Liver (tissue), 9 donors: ENCODE results near the gene KIF24. TPM values are rescaled to one million over a fixed set of nuclear protein-coding genes. Genes with fewer than 3 reads are reported as not detected.
"Not testable (repeated sequence)": the region's sequence is repeated elsewhere in the genome, so short reads cannot be mapped to it uniquely, and the experiment has no call there.

Source experiments
- DNase-seq: peaks from one replicate; pipeline ENCODE4 v3.0.0-alpha.2; 2017; ENCODE audit warnings: low spot score
- H3K27ac ChIP-seq, 2 donors: one replicate each; pipeline ENCODE4 v1.7.0; 2013; ENCODE audit warnings: inconsistent platforms in 2 of 2, low read length in 2 of 2, control low read depth in 1 of 2, low read depth in 1 of 2, mild to moderate bottlenecking in 1 of 2
- H3K27me3 ChIP-seq, 4 donors: one replicate each; pipeline versions ENCODE4 v1.6.1 to v1.7.0; 2013; ENCODE audit warnings: low read length in 3 of 4, inconsistent platforms in 1 of 4, mild to moderate bottlenecking in 1 of 4, moderate library complexity in 1 of 4; ENCODE audit not compliant: control insufficient read depth in 4 of 4, insufficient read depth in 4 of 4
- H3K36me3 ChIP-seq, 4 donors: one replicate each; pipeline versions ENCODE4 v1.6.1 to v1.7.0; 2013; ENCODE audit warnings: low read length in 3 of 4, mild to moderate bottlenecking in 3 of 4, low read depth in 1 of 4, moderate library complexity in 1 of 4; ENCODE audit not compliant: control insufficient read depth in 4 of 4, insufficient read depth in 3 of 4
- H3K4me1 ChIP-seq, 4 donors: one replicate each; pipeline versions ENCODE4 v1.6.1 to v1.7.0; 2013; ENCODE audit warnings: low read length in 3 of 4, mild to moderate bottlenecking in 3 of 4, moderate library complexity in 1 of 4; ENCODE audit not compliant: control insufficient read depth in 4 of 4, insufficient read depth in 4 of 4
- H3K4me3 ChIP-seq, 3 donors: one replicate each; pipeline versions ENCODE4 v1.6.1 to v1.7.0; 2013; ENCODE audit warnings: low read length in 3 of 3, control low read depth in 1 of 3, low read depth in 1 of 3, mild to moderate bottlenecking in 1 of 3
- H3K9ac ChIP-seq, 2 donors: one replicate each; pipeline ENCODE4 v1.7.0; 2013; ENCODE audit warnings: low read length in 2 of 2, mild to moderate bottlenecking in 2 of 2, moderate library complexity in 2 of 2, control low read depth in 1 of 2, low read depth in 1 of 2
- H3K9me3 ChIP-seq, 4 donors: one replicate each; pipeline versions ENCODE4 v1.6.1 to v1.7.0; 2013; ENCODE audit warnings: low read length in 3 of 4; ENCODE audit not compliant: control insufficient read depth in 4 of 4
- EGR1 ChIP-seq, 2 donors: IDR thresholded peaks; 2 replicates each; pipeline ENCODE4 v1.6.1; 2016 to 2018; ENCODE audit warnings: antibody characterized with exemption in 2 of 2, low read depth in 2 of 2
- FOXA1 ChIP-seq: IDR thresholded peaks from 2 replicates; pipeline ENCODE4 v1.6.1; 2016; ENCODE audit warnings: antibody characterized with exemption
- FOXA2 ChIP-seq: IDR thresholded peaks from 2 replicates; pipeline ENCODE4 v1.6.1; 2016; ENCODE audit warnings: antibody characterized with exemption
- GABPA ChIP-seq, 2 donors: IDR thresholded peaks in 1 of 2; conservative IDR thresholded peaks in 1 of 2; 2 replicates each; pipeline ENCODE4 v1.6.1; 2016; ENCODE audit warnings: antibody characterized with exemption in 2 of 2, mild to moderate bottlenecking in 1 of 2, moderate library complexity in 1 of 2
- HNF4A ChIP-seq, 2 donors: conservative IDR thresholded peaks; 2 replicates each; pipeline ENCODE4 v1.6.1; 2016; ENCODE audit warnings: antibody characterized with exemption in 2 of 2, mild to moderate bottlenecking in 2 of 2
- HNF4G ChIP-seq: IDR thresholded peaks from 2 replicates; pipeline ENCODE4 v1.6.1; 2016; ENCODE audit warnings: antibody characterized with exemption
- JUND ChIP-seq, 2 donors: IDR thresholded peaks; 2 replicates each; pipeline ENCODE4 v1.6.1; 2016; ENCODE audit warnings: antibody characterized with exemption in 2 of 2
- NR2F2 ChIP-seq: IDR thresholded peaks from 2 replicates; pipeline ENCODE4 v1.6.1; 2016; ENCODE audit warnings: antibody characterized with exemption
- RAD21 ChIP-seq, 2 donors: IDR thresholded peaks; 2 replicates each; pipeline ENCODE4 v1.6.1; 2016; ENCODE audit warnings: antibody characterized with exemption in 2 of 2, mild to moderate bottlenecking in 2 of 2
- REST ChIP-seq: IDR thresholded peaks from 2 replicates; pipeline ENCODE4 v1.6.1; 2016; ENCODE audit warnings: antibody characterized with exemption, mild to moderate bottlenecking
- RXRA ChIP-seq, 2 donors: IDR thresholded peaks; 2 replicates each; pipeline ENCODE4 v1.6.1; 2017 to 2018; ENCODE audit warnings: antibody characterized with exemption in 2 of 2, mild to moderate bottlenecking in 1 of 2
- SP1 ChIP-seq: IDR thresholded peaks from 2 replicates; pipeline ENCODE4 v1.6.1; 2018; ENCODE audit warnings: antibody characterized with exemption, mild to moderate bottlenecking
- TAF1 ChIP-seq: conservative IDR thresholded peaks from 2 replicates; pipeline ENCODE4 v1.6.1; 2016; ENCODE audit warnings: antibody characterized with exemption, mild to moderate bottlenecking
- YY1 ChIP-seq: IDR thresholded peaks from 2 replicates; pipeline ENCODE4 v1.6.1; 2016; ENCODE audit warnings: antibody characterized with exemption, mild to moderate bottlenecking
- WGBS: extraction: QIAGEN DNeasy Blood & Tissue Kit; methylation state at CpG from one replicate; pipeline ENCODE4 v1.1.7; 2013; 5-methylcytosine and 5-hydroxymethylcytosine counted together
- polyA plus RNA-seq, 2 donors: library from polyadenylated mRNA; stranded (reverse) in 1 of 2; unstranded in 1 of 2; fragments of 200-250 nt in 1 of 2; fragments of >200 nt in 1 of 2; fragmentation: Nextera tagmentation in 1 of 2; extraction: Ambion mirVana in 1 of 2; gene quantifications; one replicate each; pipeline versions ENCODE4 v1.2.1 to v1.2.3, GENCODE V29; 2013 to 2015
- total RNA-seq, 2 donors: library from RNA; depleted of rRNA; stranded (reverse); fragments of >200 nt; gene quantifications; one replicate each; pipeline ENCODE4 v1.2.3, GENCODE V29; 2014
- TF ChIP-seq, protein P1 (sequence below): IDR thresholded peaks from 2 replicates; pipeline ENCODE4 v1.6.1; 2016; ENCODE audit warnings: antibody characterized with exemption
- TF ChIP-seq, protein P2 (sequence below): IDR thresholded peaks from 2 replicates; pipeline ENCODE4 v1.6.1; 2016; ENCODE audit warnings: antibody characterized with exemption
- TF ChIP-seq, protein P3 (sequence below): fragments of 150-350 bp; IDR thresholded peaks from 2 replicates; pipeline ENCODE4 v1.5.1; 2017; ENCODE audit warnings: improper control_type of control experiment, low read depth, low read length; ENCODE audit not compliant: missing input control
- donor health status: healthy.
- donor health status: healthy.
- donor health status: healthy.
- donor health status: healthy.
- donor health status: healthy.

KIF24 gene
- total and polyA plus RNA-seq, 4 donors = 0.13 to 4.1 (median 0.20) TPM

DNA sequence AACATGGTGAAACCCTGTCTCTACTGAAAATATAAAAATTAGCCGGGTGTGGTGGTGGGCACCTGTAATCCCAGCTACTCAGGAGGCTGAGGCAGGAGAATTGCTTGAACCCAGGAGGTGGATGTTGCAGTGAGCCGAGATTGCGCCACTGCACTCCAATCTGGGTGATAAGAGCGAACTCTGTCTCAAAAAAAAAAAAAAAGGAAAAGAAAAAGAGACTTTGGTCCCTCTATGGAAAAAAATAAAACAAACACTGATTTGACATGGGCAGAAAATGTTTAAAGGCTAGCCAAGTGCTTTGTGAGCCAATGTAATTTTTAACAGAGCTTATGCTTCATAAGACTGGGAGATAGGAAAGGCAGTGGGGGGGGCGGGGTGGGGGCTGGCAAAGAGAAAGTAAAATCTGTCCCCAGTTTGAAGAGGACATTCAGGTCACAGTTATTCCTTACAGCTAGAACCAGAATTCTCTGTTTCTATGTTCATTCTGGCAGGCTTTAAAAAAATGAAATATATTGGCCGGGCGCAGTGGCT lies 23.1 kb upstream of the KIF24 start:
- TF ChIP-seq YY1 = peak; percentile 28
- TF ChIP-seq HNF4A (conservative IDR thresholded peaks at IDR 0.05) = peak; percentile 86 to 88
- TF ChIP-seq RXRA (IDR thresholded peaks at IDR 0.05) = peak; percentile 52 to 83
- TF ChIP-seq SP1 = peak; percentile 88
- peak; percentile 17 to 31 for TF ChIP-seq JUND (IDR thresholded peaks at IDR 0.05)
- TF ChIP-seq RAD21 (IDR thresholded peaks at IDR 0.05) = peak; percentile 18 to 29
- TF ChIP-seq REST = peak; percentile 35
- TF ChIP-seq, protein P1, sequence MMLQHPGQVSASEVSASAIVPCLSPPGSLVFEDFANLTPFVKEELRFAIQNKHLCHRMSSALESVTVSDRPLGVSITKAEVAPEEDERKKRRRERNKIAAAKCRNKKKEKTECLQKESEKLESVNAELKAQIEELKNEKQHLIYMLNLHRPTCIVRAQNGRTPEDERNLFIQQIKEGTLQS = peak; percentile 33
- TF ChIP-seq, protein P2, sequence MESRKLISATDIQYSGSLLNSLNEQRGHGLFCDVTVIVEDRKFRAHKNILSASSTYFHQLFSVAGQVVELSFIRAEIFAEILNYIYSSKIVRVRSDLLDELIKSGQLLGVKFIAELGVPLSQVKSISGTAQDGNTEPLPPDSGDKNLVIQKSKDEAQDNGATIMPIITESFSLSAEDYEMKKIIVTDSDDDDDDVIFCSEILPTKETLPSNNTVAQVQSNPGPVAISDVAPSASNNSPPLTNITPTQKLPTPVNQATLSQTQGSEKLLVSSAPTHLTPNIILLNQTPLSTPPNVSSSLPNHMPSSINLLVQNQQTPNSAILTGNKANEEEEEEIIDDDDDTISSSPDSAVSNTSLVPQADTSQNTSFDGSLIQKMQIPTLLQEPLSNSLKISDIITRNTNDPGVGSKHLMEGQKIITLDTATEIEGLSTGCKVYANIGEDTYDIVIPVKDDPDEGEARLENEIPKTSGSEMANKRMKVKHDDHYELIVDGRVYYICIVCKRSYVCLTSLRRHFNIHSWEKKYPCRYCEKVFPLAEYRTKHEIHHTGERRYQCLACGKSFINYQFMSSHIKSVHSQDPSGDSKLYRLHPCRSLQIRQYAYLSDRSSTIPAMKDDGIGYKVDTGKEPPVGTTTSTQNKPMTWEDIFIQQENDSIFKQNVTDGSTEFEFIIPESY = peak; percentile 48
- peak; percentile 71 for TF ChIP-seq HNF4G
- TF ChIP-seq FOXA2 = peak; percentile 39
- H3K27ac ChIP-seq = peak overlapping the region; percentile 63 to 81
- not testable (repeated sequence) for H3K36me3 ChIP-seq, H3K9me3 ChIP-seq, H3K27me3 ChIP-seq
- peak overlapping the region in 1 of 2 donors; percentile 75 for H3K9ac ChIP-seq
- H3K4me3 ChIP-seq = peak overlapping the region in 2 of 3 donors; percentile 26 to 61
- peaks cover 6 to 26% (median 20%) of the 10 kb centered on the region in 4 donors for H3K4me1 ChIP-seq
- peak; percentile 43 for DNase-seq
- 39% methylated on average over 7 of the region's 7 CpGs for WGBS

GRCh38 chr9:34349324-34349723 lies 20.3 kb upstream of the KIF24 start:
- Histone ChIP-seq H3K27me3 (no peaks in the 10 kb centered on the region), H3K4me1 (peaks cover 15 to 49% (median 44%) of the 10 kb centered on the region in 4 donors), H3K4me3 (no peak overlapping the region), H3K9me3 (no peaks in the 10 kb centered on the region), H3K36me3 (no peaks in the 10 kb centered on the region), H3K9ac (no peak overlapping the region), H3K27ac (no peak overlapping the region)
- whole genome bisulfite sequencing = 65% methylated on average over 3 of the region's 3 CpGs
- DNase-seq = no peak
- TF ChIP-seq, protein P1 = no peak
- TF ChIP-seq FOXA2 (no peak), GABPA (IDR thresholded peaks at IDR 0.05 in 1 of 2, conservative IDR thresholded peaks at IDR 0.05 in 1 of 2) (no peak), HNF4G (no peak), RXRA (IDR thresholded peaks at IDR 0.05) (no peak), HNF4A (conservative IDR thresholded peaks at IDR 0.05) (no peak), JUND (IDR thresholded peaks at IDR 0.05) (no peak), REST (no peak), RAD21 (IDR thresholded peaks at IDR 0.05) (no peak), FOXA1 (no peak), TAF1 (no peak), SP1 (no peak), EGR1 (IDR thresholded peaks at IDR 0.05; ENCODE audit: low read depth in 2 of 2) (no peak), NR2F2 (no peak), YY1 (no peak)
- TF ChIP-seq, protein P3, sequence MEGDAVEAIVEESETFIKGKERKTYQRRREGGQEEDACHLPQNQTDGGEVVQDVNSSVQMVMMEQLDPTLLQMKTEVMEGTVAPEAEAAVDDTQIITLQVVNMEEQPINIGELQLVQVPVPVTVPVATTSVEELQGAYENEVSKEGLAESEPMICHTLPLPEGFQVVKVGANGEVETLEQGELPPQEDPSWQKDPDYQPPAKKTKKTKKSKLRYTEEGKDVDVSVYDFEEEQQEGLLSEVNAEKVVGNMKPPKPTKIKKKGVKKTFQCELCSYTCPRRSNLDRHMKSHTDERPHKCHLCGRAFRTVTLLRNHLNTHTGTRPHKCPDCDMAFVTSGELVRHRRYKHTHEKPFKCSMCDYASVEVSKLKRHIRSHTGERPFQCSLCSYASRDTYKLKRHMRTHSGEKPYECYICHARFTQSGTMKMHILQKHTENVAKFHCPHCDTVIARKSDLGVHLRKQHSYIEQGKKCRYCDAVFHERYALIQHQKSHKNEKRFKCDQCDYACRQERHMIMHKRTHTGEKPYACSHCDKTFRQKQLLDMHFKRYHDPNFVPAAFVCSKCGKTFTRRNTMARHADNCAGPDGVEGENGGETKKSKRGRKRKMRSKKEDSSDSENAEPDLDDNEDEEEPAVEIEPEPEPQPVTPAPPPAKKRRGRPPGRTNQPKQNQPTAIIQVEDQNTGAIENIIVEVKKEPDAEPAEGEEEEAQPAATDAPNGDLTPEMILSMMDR = no peak
- TF ChIP-seq, protein P2 = no peak
